KMS-11 (cell line): ENCODE data around the gene HSD17B3.

ENCODE experiments used
- H2AFZ ChIP-seq: fragments of 200-600 bp; sonication (generic); 2 replicates; pipeline ENCODE4 v1.6.1; 2016; ENCODE audit warnings: antibody characterized with exemption, mixed run types, low read depth
- H3K27ac ChIP-seq: fragments of 200-600 bp; sonication (generic); 2 replicates; pipeline ENCODE4 v1.6.1; 2016; ENCODE audit warnings: mild to moderate bottlenecking, mixed run types
- H3K27me3 ChIP-seq: fragments of 200-600 bp; sonication (generic); 2 replicates; pipeline ENCODE4 v1.6.1; 2017; ENCODE audit warnings: mild to moderate bottlenecking, low read depth, mixed run types, moderate library complexity; ENCODE audit not compliant: insufficient read depth
- H3K36me3 ChIP-seq: fragments of 200-600 bp; sonication (generic); 2 replicates; pipeline ENCODE4 v1.6.1; 2017; ENCODE audit warnings: mild to moderate bottlenecking, mixed run types; ENCODE audit not compliant: insufficient read depth
- H3K4me1 ChIP-seq: fragments of 200-600 bp; sonication (generic); 2 replicates; pipeline ENCODE4 v1.6.1; 2016; ENCODE audit warnings: mild to moderate bottlenecking, low read depth, mixed run types; ENCODE audit not compliant: poor library complexity, severe bottlenecking
- H3K4me2 ChIP-seq: fragments of 200-600 bp; sonication (generic); 2 replicates; pipeline ENCODE4 v1.7.0; 2016; ENCODE audit warnings: mild to moderate bottlenecking, mixed run types
- H3K4me3 ChIP-seq: fragments of 200-600 bp; sonication (generic); IDR thresholded peaks from 2 replicates; pipeline ENCODE4 v1.6.1; 2017; ENCODE audit warnings: low read depth, low read length, mixed read lengths; ENCODE audit not compliant: insufficient read depth
- H3K79me2 ChIP-seq: fragments of 200-600 bp; sonication (generic); 2 replicates; pipeline ENCODE4 v1.6.1; 2016; ENCODE audit warnings: low read depth, mixed run types; ENCODE audit not compliant: insufficient read depth
- H3K9ac ChIP-seq: fragments of 200-600 bp; sonication (generic); 2 replicates; pipeline ENCODE4 v1.6.1; 2016; ENCODE audit warnings: mild to moderate bottlenecking, mixed run types
- H4K20me1 ChIP-seq: fragments of 200-600 bp; sonication (generic); 2 replicates; pipeline ENCODE4 v1.6.1; 2016; ENCODE audit warnings: mild to moderate bottlenecking, mixed run types; ENCODE audit not compliant: insufficient read depth
- CTCF ChIP-seq: fragments of 200-600 bp; sonication (generic); conservative IDR thresholded peaks from 2 replicates; pipeline ENCODE4 v1.6.1; 2017; ENCODE audit warnings: low read depth, mild to moderate bottlenecking, antibody characterized with exemption, low read length, moderate library complexity, mixed read lengths

The HSD17B3 gene

GRCh38 chr9:96246267-96246671 is 55.7 kb downstream of the HSD17B3 start:
- Histone ChIP-seq H3K4me3 (no peak overlapping the region), H3K9ac (no peak overlapping the region), H3K4me1 (peaks cover 9% of the 10 kb centered on the region), H2AFZ (no peak overlapping the region), H3K4me2 (no peak overlapping the region), H3K36me3 (no peaks in the 10 kb centered on the region), H4K20me1 (no peaks in the 10 kb centered on the region), H3K27ac (no peak overlapping the region), H3K79me2 (no peaks in the 10 kb centered on the region), H3K27me3 (no peaks in the 10 kb centered on the region; the same call in 1 of the 2 replicates)
- no peak for TF ChIP-seq CTCF

GRCh38 chr9:96245399-96245798 is 56.6 kb downstream of the HSD17B3 start:
- Histone ChIP-seq H3K4me1 (peaks cover 17% of the 10 kb centered on the region), H3K4me2 (no peak overlapping the region), H2AFZ (no peak overlapping the region), H3K27me3 (no peaks in the 10 kb centered on the region; the same call in 1 of the 2 replicates), H3K27ac (no peak overlapping the region), H3K9ac (no peak overlapping the region), H4K20me1 (no peaks in the 10 kb centered on the region), H3K4me3 (no peak overlapping the region), H3K79me2 (no peaks in the 10 kb centered on the region), H3K36me3 (no peaks in the 10 kb centered on the region)
- peak; percentile 44; the same call in 1 of the 2 replicates for TF ChIP-seq CTCF

GRCh38 chr9:96243778-96244177 is 58.2 kb downstream of the HSD17B3 start:
- no peak for TF ChIP-seq CTCF
- H3K27me3 ChIP-seq, result peaks cover 9% of the 10 kb centered on the region
- no peaks in the 10 kb centered on the region for H3K36me3 ChIP-seq
- H3K4me2 ChIP-seq, result no peak overlapping the region
- no peak overlapping the region for H3K9ac ChIP-seq
- H3K4me3 ChIP-seq, result no peak overlapping the region
- H3K4me1 ChIP-seq, result peaks cover 17% of the 10 kb centered on the region
- no peak overlapping the region for H2AFZ ChIP-seq
- no peaks in the 10 kb centered on the region for H3K79me2 ChIP-seq
- no peaks in the 10 kb centered on the region for H4K20me1 ChIP-seq
- H3K27ac ChIP-seq, result no peak overlapping the region

- no peak overlapping the region for H3K9ac ChIP-seq
- no peak overlapping the region for H3K4me2 ChIP-seq
- H3K79me2 ChIP-seq, result no peaks in the 10 kb centered on the region
- no peak overlapping the region for H2AFZ ChIP-seq
- TF ChIP-seq CTCF, result no peak
- H3K27ac ChIP-seq, result no peak overlapping the region
- peaks cover 17% of the 10 kb centered on the region for H3K4me1 ChIP-seq
- H4K20me1 ChIP-seq, result no peaks in the 10 kb centered on the region
- H3K36me3 ChIP-seq, result no peaks in the 10 kb centered on the region
- peaks cover 9% of the 10 kb centered on the region for H3K27me3 ChIP-seq
- no peak overlapping the region for H3K4me3 ChIP-seq
Observed at GRCh38 chr9:96242811-96243210, 59.2 kb downstream of the HSD17B3 start.
